Liver (tissue), 9 donors: ENCODE results near the gene SUGCT. TPM values are rescaled to one million over a fixed set of nuclear protein-coding genes. Genes with fewer than 3 reads are reported as not detected.
"Not testable (repeated sequence)": the region's sequence is repeated elsewhere in the genome, so short reads cannot be mapped to it uniquely, and the experiment has no call there.

Source experiments
- DNase-seq: peaks from one replicate; pipeline ENCODE4 v3.0.0-alpha.2; 2017; ENCODE audit warnings: low spot score
- H3K27ac ChIP-seq, 2 donors: one replicate each; pipeline ENCODE4 v1.7.0; 2013; ENCODE audit warnings: inconsistent platforms in 2 of 2, low read length in 2 of 2, control low read depth in 1 of 2, low read depth in 1 of 2, mild to moderate bottlenecking in 1 of 2
- H3K27me3 ChIP-seq, 4 donors: one replicate each; pipeline versions ENCODE4 v1.6.1 to v1.7.0; 2013; ENCODE audit warnings: low read length in 3 of 4, inconsistent platforms in 1 of 4, mild to moderate bottlenecking in 1 of 4, moderate library complexity in 1 of 4; ENCODE audit not compliant: control insufficient read depth in 4 of 4, insufficient read depth in 4 of 4
- H3K36me3 ChIP-seq, 4 donors: one replicate each; pipeline versions ENCODE4 v1.6.1 to v1.7.0; 2013; ENCODE audit warnings: low read length in 3 of 4, mild to moderate bottlenecking in 3 of 4, low read depth in 1 of 4, moderate library complexity in 1 of 4; ENCODE audit not compliant: control insufficient read depth in 4 of 4, insufficient read depth in 3 of 4
- H3K4me1 ChIP-seq, 4 donors: one replicate each; pipeline versions ENCODE4 v1.6.1 to v1.7.0; 2013; ENCODE audit warnings: low read length in 3 of 4, mild to moderate bottlenecking in 3 of 4, moderate library complexity in 1 of 4; ENCODE audit not compliant: control insufficient read depth in 4 of 4, insufficient read depth in 4 of 4
- H3K4me3 ChIP-seq, 3 donors: one replicate each; pipeline versions ENCODE4 v1.6.1 to v1.7.0; 2013; ENCODE audit warnings: low read length in 3 of 3, control low read depth in 1 of 3, low read depth in 1 of 3, mild to moderate bottlenecking in 1 of 3
- H3K9ac ChIP-seq, 2 donors: one replicate each; pipeline ENCODE4 v1.7.0; 2013; ENCODE audit warnings: low read length in 2 of 2, mild to moderate bottlenecking in 2 of 2, moderate library complexity in 2 of 2, control low read depth in 1 of 2, low read depth in 1 of 2
- H3K9me3 ChIP-seq, 4 donors: one replicate each; pipeline versions ENCODE4 v1.6.1 to v1.7.0; 2013; ENCODE audit warnings: low read length in 3 of 4; ENCODE audit not compliant: control insufficient read depth in 4 of 4
- CTCF ChIP-seq: fragments of 150-350 bp; IDR thresholded peaks from 2 replicates; pipeline ENCODE4 v1.5.1; 2017; ENCODE audit warnings: improper control_type of control experiment, low read depth, low read length; ENCODE audit not compliant: missing input control
- EGR1 ChIP-seq, 2 donors: IDR thresholded peaks; 2 replicates each; pipeline ENCODE4 v1.6.1; 2016 to 2018; ENCODE audit warnings: antibody characterized with exemption in 2 of 2, low read depth in 2 of 2
- FOXA2 ChIP-seq: IDR thresholded peaks from 2 replicates; pipeline ENCODE4 v1.6.1; 2016; ENCODE audit warnings: antibody characterized with exemption
- GABPA ChIP-seq, 2 donors: IDR thresholded peaks in 1 of 2; conservative IDR thresholded peaks in 1 of 2; 2 replicates each; pipeline ENCODE4 v1.6.1; 2016; ENCODE audit warnings: antibody characterized with exemption in 2 of 2, mild to moderate bottlenecking in 1 of 2, moderate library complexity in 1 of 2
- HNF4A ChIP-seq, 2 donors: conservative IDR thresholded peaks; 2 replicates each; pipeline ENCODE4 v1.6.1; 2016; ENCODE audit warnings: antibody characterized with exemption in 2 of 2, mild to moderate bottlenecking in 2 of 2
- JUND ChIP-seq, 2 donors: IDR thresholded peaks; 2 replicates each; pipeline ENCODE4 v1.6.1; 2016; ENCODE audit warnings: antibody characterized with exemption in 2 of 2
- MAX ChIP-seq: IDR thresholded peaks from 2 replicates; pipeline ENCODE4 v1.6.1; 2016; ENCODE audit warnings: antibody characterized with exemption
- NR2F2 ChIP-seq: IDR thresholded peaks from 2 replicates; pipeline ENCODE4 v1.6.1; 2016; ENCODE audit warnings: antibody characterized with exemption
- RAD21 ChIP-seq, 2 donors: IDR thresholded peaks; 2 replicates each; pipeline ENCODE4 v1.6.1; 2016; ENCODE audit warnings: antibody characterized with exemption in 2 of 2, mild to moderate bottlenecking in 2 of 2
- REST ChIP-seq: IDR thresholded peaks from 2 replicates; pipeline ENCODE4 v1.6.1; 2016; ENCODE audit warnings: antibody characterized with exemption, mild to moderate bottlenecking
- RXRA ChIP-seq, 2 donors: IDR thresholded peaks; 2 replicates each; pipeline ENCODE4 v1.6.1; 2017 to 2018; ENCODE audit warnings: antibody characterized with exemption in 2 of 2, mild to moderate bottlenecking in 1 of 2
- SP1 ChIP-seq: IDR thresholded peaks from 2 replicates; pipeline ENCODE4 v1.6.1; 2018; ENCODE audit warnings: antibody characterized with exemption, mild to moderate bottlenecking
- YY1 ChIP-seq: IDR thresholded peaks from 2 replicates; pipeline ENCODE4 v1.6.1; 2016; ENCODE audit warnings: antibody characterized with exemption, mild to moderate bottlenecking
- ZBTB33 ChIP-seq: IDR thresholded peaks from 2 replicates; pipeline ENCODE4 v1.6.1; 2016; ENCODE audit warnings: antibody characterized with exemption
- WGBS: extraction: QIAGEN DNeasy Blood & Tissue Kit; methylation state at CpG from one replicate; pipeline ENCODE4 v1.1.7; 2013; 5-methylcytosine and 5-hydroxymethylcytosine counted together
- polyA plus RNA-seq, 2 donors: library from polyadenylated mRNA; stranded (reverse) in 1 of 2; unstranded in 1 of 2; fragments of 200-250 nt in 1 of 2; fragments of >200 nt in 1 of 2; fragmentation: Nextera tagmentation in 1 of 2; extraction: Ambion mirVana in 1 of 2; gene quantifications; one replicate each; pipeline versions ENCODE4 v1.2.1 to v1.2.3, GENCODE V29; 2013 to 2015
- total RNA-seq, 2 donors: library from RNA; depleted of rRNA; stranded (reverse); fragments of >200 nt; gene quantifications; one replicate each; pipeline ENCODE4 v1.2.3, GENCODE V29; 2014
- donor health status: healthy.
- donor health status: healthy.
- donor health status: healthy.
- donor health status: healthy.
- donor health status: healthy.

Gene SUGCT
- total and polyA plus RNA-seq, 4 donors: 6.2 to 11.9 (median 9.9) TPM

- WGBS: 88% methylated on average over 5 of the region's 5 CpGs
- H3K27me3 ChIP-seq: no peaks in the 10 kb centered on the region
- TF ChIP-seq GABPA (IDR thresholded peaks at IDR 0.05 in 1 of 2, conservative IDR thresholded peaks at IDR 0.05 in 1 of 2): no peak
- TF ChIP-seq ZBTB33: no peak
These were observed 465.0 kb downstream of the SUGCT start for GRCh38 chr7:40599836-40600235.

GRCh38 chr7:40602351-40602750 lies 467.5 kb downstream of the SUGCT start:
- not testable (repeated sequence) for H3K4me3 ChIP-seq, H3K4me1 ChIP-seq, DNase-seq, H3K9me3 ChIP-seq, H3K27ac ChIP-seq, H3K9ac ChIP-seq, H3K36me3 ChIP-seq, H3K27me3 ChIP-seq
- 97% methylated on average over 2 of the region's 2 CpGs for WGBS

More at GRCh38 chr7:40599836-40600235, 465.0 kb downstream of the SUGCT start:
- Histone ChIP-seq H3K4me3 (no peak overlapping the region), H3K4me1 (peaks cover 0 to 8% (median 0%) of the 10 kb centered on the region in 4 donors), H3K9me3 (no peaks in the 10 kb centered on the region), H3K27ac (no peak overlapping the region), H3K36me3 (no peaks in the 10 kb centered on the region), H3K9ac (no peak overlapping the region)
- no peak for DNase-seq

- Histone ChIP-seq H3K9me3 (no peaks in the 10 kb centered on the region), H3K27me3 (no peaks in the 10 kb centered on the region), H3K9ac (no peak overlapping the region), H3K4me1 (peaks cover 0 to 5% (median 0%) of the 10 kb centered on the region in 4 donors), H3K4me3 (no peak overlapping the region), H3K27ac (no peak overlapping the region), H3K36me3 (no peaks in the 10 kb centered on the region)
- peak; percentile 45 for DNase-seq
- 46% methylated on average over 17 of the region's 17 CpGs for WGBS
- TF ChIP-seq NR2F2 (peak; percentile 39), YY1 (no peak), MAX (no peak), RXRA (IDR thresholded peaks at IDR 0.05) (peak; percentile 5 to 72), REST (no peak), JUND (IDR thresholded peaks at IDR 0.05) (no peak), CTCF (peak; percentile 68), FOXA2 (no peak), HNF4A (conservative IDR thresholded peaks at IDR 0.05) (peak in 1 of 2 donors; percentile 18), SP1 (no peak), RAD21 (IDR thresholded peaks at IDR 0.05) (peak; percentile 80 to 94), ZBTB33 (no peak), EGR1 (IDR thresholded peaks at IDR 0.05; ENCODE audit: low read depth in 2 of 2) (no peak)
These were observed 470.0 kb downstream of the SUGCT start for GRCh38 chr7:40604601-40605438.
